ENCODE measurements around the gene NALCN.

The NALCN gene

GRCh38 chr13:101109005-101109404 lies 307.3 kb downstream of the NALCN start:
- Histone ChIP-seq H3K9ac (no peak overlapping the region), H3K79me2 (ENCODE audit: insufficient read depth, low read depth) (no peaks in the 10 kb centered on the region), H3K27ac (no peak overlapping the region), H3K4me1 (ENCODE audit: low read depth, poor library complexity, severe bottlenecking) (no peaks in the 10 kb centered on the region), H3K27me3 (ENCODE audit: insufficient read depth, low read depth) (no peaks in the 10 kb centered on the region), H3K4me3 (IDR thresholded peaks at IDR 0.05; ENCODE audit: insufficient read depth, low read depth, low read length) (no peak overlapping the region), H4K20me1 (ENCODE audit: insufficient read depth) (no peaks in the 10 kb centered on the region), H2AFZ (ENCODE audit: low read depth) (no peak overlapping the region), H3K36me3 (ENCODE audit: insufficient read depth) (no peaks in the 10 kb centered on the region), H3K4me2 (no peak overlapping the region)
- no peak for TF ChIP-seq CTCF (conservative IDR thresholded peaks at IDR 0.05; ENCODE audit: low read depth, low read length)

GRCh38 chr13:101098873-101099272 lies 317.4 kb downstream of the NALCN start:
- Histone ChIP-seq H3K9ac (no peak overlapping the region), H3K27ac (no peak overlapping the region), H3K27me3 (ENCODE audit: insufficient read depth, low read depth) (no peaks in the 10 kb centered on the region), H3K4me3 (IDR thresholded peaks at IDR 0.05; ENCODE audit: insufficient read depth, low read depth, low read length) (no peak overlapping the region), H2AFZ (ENCODE audit: low read depth) (no peak overlapping the region), H3K36me3 (ENCODE audit: insufficient read depth) (no peaks in the 10 kb centered on the region), H3K4me1 (ENCODE audit: low read depth, poor library complexity, severe bottlenecking) (no peaks in the 10 kb centered on the region), H3K4me2 (no peak overlapping the region), H4K20me1 (ENCODE audit: insufficient read depth) (no peaks in the 10 kb centered on the region), H3K79me2 (ENCODE audit: insufficient read depth, low read depth) (no peaks in the 10 kb centered on the region)
- TF ChIP-seq CTCF (conservative IDR thresholded peaks at IDR 0.05; ENCODE audit: low read depth, low read length): no peak

- no peak overlapping the region for H3K9ac ChIP-seq
- H3K79me2 ChIP-seq (ENCODE audit: insufficient read depth, low read depth): no peaks in the 10 kb centered on the region
- no peaks in the 10 kb centered on the region for H4K20me1 ChIP-seq (ENCODE audit: insufficient read depth)
- no peaks in the 10 kb centered on the region for H3K4me1 ChIP-seq (ENCODE audit: low read depth, poor library complexity, severe bottlenecking)
- TF ChIP-seq CTCF (conservative IDR thresholded peaks at IDR 0.05; ENCODE audit: low read depth, low read length): no peak
- H3K4me2 ChIP-seq: no peak overlapping the region
- H3K27me3 ChIP-seq (ENCODE audit: insufficient read depth, low read depth): no peaks in the 10 kb centered on the region
- no peaks in the 10 kb centered on the region for H3K36me3 ChIP-seq (ENCODE audit: insufficient read depth)
- no peak overlapping the region for H2AFZ ChIP-seq (ENCODE audit: low read depth)
- H3K4me3 ChIP-seq (IDR thresholded peaks at IDR 0.05; ENCODE audit: insufficient read depth, low read depth, low read length): no peak overlapping the region
- no peak overlapping the region for H3K27ac ChIP-seq
These were observed 323.3 kb downstream of the NALCN start for GRCh38 chr13:101092985-101093384.

- no peak overlapping the region for H3K27ac ChIP-seq
- H3K4me2 ChIP-seq: no peak overlapping the region
- H3K79me2 ChIP-seq (ENCODE audit: insufficient read depth, low read depth): no peaks in the 10 kb centered on the region
- H4K20me1 ChIP-seq (ENCODE audit: insufficient read depth): no peaks in the 10 kb centered on the region
- no peaks in the 10 kb centered on the region for H3K27me3 ChIP-seq (ENCODE audit: insufficient read depth, low read depth)
- no peak for TF ChIP-seq CTCF (conservative IDR thresholded peaks at IDR 0.05; ENCODE audit: low read depth, low read length)
- H3K9ac ChIP-seq: no peak overlapping the region
- no peaks in the 10 kb centered on the region for H3K4me1 ChIP-seq (ENCODE audit: low read depth, poor library complexity, severe bottlenecking)
- no peak overlapping the region for H2AFZ ChIP-seq (ENCODE audit: low read depth)
- H3K36me3 ChIP-seq (ENCODE audit: insufficient read depth): no peaks in the 10 kb centered on the region
- no peak overlapping the region for H3K4me3 ChIP-seq (IDR thresholded peaks at IDR 0.05; ENCODE audit: insufficient read depth, low read depth, low read length)
These were observed 326.0 kb downstream of the NALCN start for GRCh38 chr13:101090287-101090686.

All from KMS-11 (cell line).